ENCODE data around the gene ARHGAP12. TPM values are rescaled to one million over a fixed set of nuclear protein-coding genes. Genes with fewer than 3 reads are reported as not detected.

The ARHGAP12 gene
- total and polyA plus RNA-seq, 2 donors from 2014 or later, result 15.0 to 30.9 TPM

- FAIRE-seq, result no peak
- intact Hi-C loops (cut with DNase I), result no loop called here
Observed at GRCh38 chr10:31820096-31820495, 108.5 kb downstream of the ARHGAP12 start.

GRCh38 chr10:31819391-31819820 lies 109.2 kb downstream of the ARHGAP12 start:
- DNase-seq (no peak), FAIRE-seq (no peak)
- H3K4me3 ChIP-seq (ENCODE audit: low read length in 3 of 3), result no peak overlapping the region
- H3K27ac ChIP-seq (ENCODE audit: low read depth in 2 of 2, low read length in 2 of 2), result no peak overlapping the region
- H3K9me3 ChIP-seq (ENCODE audit: control insufficient read depth in 2 of 3, insufficient read depth in 1 of 3, low read length in 3 of 3), result no peaks in the 10 kb centered on the region
- H3K4me1 ChIP-seq (ENCODE audit: control insufficient read depth in 2 of 3, insufficient read depth in 2 of 3, low read depth in 1 of 3, low read length in 3 of 3), result no peaks in the 10 kb centered on the region
- H3K27me3 ChIP-seq (ENCODE audit: control insufficient read depth, insufficient read depth, low read length), result no peaks in the 10 kb centered on the region
- intact Hi-C loops (cut with DNase I), result no loop called here
- H3K36me3 ChIP-seq (ENCODE audit: control insufficient read depth in 2 of 3, insufficient read depth in 3 of 3, low read length in 3 of 3), result peaks cover 0 to 6% (median 0%) of the 10 kb centered on the region in 3 donors
- no peak overlapping the region for H3K9ac ChIP-seq (ENCODE audit: low read length in 3 of 3)
- no peak for TF ChIP-seq CTCF (IDR thresholded peaks at IDR 0.05; ENCODE audit: borderline replicate concordance, extremely low read depth, insufficient read depth)

More at GRCh38 chr10:31820096-31820495, 108.5 kb downstream of the ARHGAP12 start:
- Histone ChIP-seq H3K9ac (ENCODE audit: low read length in 3 of 3) (no peak overlapping the region), H3K27ac (ENCODE audit: low read depth in 2 of 2, low read length in 2 of 2) (no peak overlapping the region), H3K27me3 (ENCODE audit: control insufficient read depth, insufficient read depth, low read length) (no peaks in the 10 kb centered on the region), H3K9me3 (ENCODE audit: control insufficient read depth in 2 of 3, insufficient read depth in 1 of 3, low read length in 3 of 3) (no peaks in the 10 kb centered on the region), H3K36me3 (ENCODE audit: control insufficient read depth in 2 of 3, insufficient read depth in 3 of 3, low read length in 3 of 3) (peaks cover 0 to 6% (median 0%) of the 10 kb centered on the region in 3 donors), H3K4me3 (ENCODE audit: low read length in 3 of 3) (no peak overlapping the region), H3K4me1 (ENCODE audit: control insufficient read depth in 2 of 3, insufficient read depth in 2 of 3, low read depth in 1 of 3, low read length in 3 of 3) (no peaks in the 10 kb centered on the region)
- TF ChIP-seq CTCF (IDR thresholded peaks at IDR 0.05; ENCODE audit: borderline replicate concordance, extremely low read depth, insufficient read depth), result no peak
- DNase-seq, result no peak

- DNase-seq (no peak), FAIRE-seq (no peak)
- H3K9me3 ChIP-seq (ENCODE audit: control insufficient read depth in 2 of 3, insufficient read depth in 1 of 3, low read length in 3 of 3), result no peaks in the 10 kb centered on the region
- no peaks in the 10 kb centered on the region for H3K4me1 ChIP-seq (ENCODE audit: control insufficient read depth in 2 of 3, insufficient read depth in 2 of 3, low read depth in 1 of 3, low read length in 3 of 3)
- no peak for TF ChIP-seq CTCF (IDR thresholded peaks at IDR 0.05; ENCODE audit: borderline replicate concordance, extremely low read depth, insufficient read depth)
- H3K9ac ChIP-seq (ENCODE audit: low read length in 3 of 3), result no peak overlapping the region
- H3K4me3 ChIP-seq (ENCODE audit: low read length in 3 of 3), result no peak overlapping the region
- peaks cover 0 to 6% (median 0%) of the 10 kb centered on the region in 3 donors for H3K36me3 ChIP-seq (ENCODE audit: control insufficient read depth in 2 of 3, insufficient read depth in 3 of 3, low read length in 3 of 3)
- intact Hi-C loops (cut with DNase I), result no loop called here
- H3K27me3 ChIP-seq (ENCODE audit: control insufficient read depth, insufficient read depth, low read length), result no peaks in the 10 kb centered on the region
- H3K27ac ChIP-seq (ENCODE audit: low read depth in 2 of 2, low read length in 2 of 2), result no peak overlapping the region
Observed at GRCh38 chr10:31816318-31816717, 112.3 kb downstream of the ARHGAP12 start.

Measured in kidney (tissue), 14 donors.